ENCODE data around the gene DGCR6L.
"Not testable (repeated sequence)": the region's sequence is repeated elsewhere in the genome, so short reads cannot be mapped to it uniquely, and the experiment has no call there.

DNA sequence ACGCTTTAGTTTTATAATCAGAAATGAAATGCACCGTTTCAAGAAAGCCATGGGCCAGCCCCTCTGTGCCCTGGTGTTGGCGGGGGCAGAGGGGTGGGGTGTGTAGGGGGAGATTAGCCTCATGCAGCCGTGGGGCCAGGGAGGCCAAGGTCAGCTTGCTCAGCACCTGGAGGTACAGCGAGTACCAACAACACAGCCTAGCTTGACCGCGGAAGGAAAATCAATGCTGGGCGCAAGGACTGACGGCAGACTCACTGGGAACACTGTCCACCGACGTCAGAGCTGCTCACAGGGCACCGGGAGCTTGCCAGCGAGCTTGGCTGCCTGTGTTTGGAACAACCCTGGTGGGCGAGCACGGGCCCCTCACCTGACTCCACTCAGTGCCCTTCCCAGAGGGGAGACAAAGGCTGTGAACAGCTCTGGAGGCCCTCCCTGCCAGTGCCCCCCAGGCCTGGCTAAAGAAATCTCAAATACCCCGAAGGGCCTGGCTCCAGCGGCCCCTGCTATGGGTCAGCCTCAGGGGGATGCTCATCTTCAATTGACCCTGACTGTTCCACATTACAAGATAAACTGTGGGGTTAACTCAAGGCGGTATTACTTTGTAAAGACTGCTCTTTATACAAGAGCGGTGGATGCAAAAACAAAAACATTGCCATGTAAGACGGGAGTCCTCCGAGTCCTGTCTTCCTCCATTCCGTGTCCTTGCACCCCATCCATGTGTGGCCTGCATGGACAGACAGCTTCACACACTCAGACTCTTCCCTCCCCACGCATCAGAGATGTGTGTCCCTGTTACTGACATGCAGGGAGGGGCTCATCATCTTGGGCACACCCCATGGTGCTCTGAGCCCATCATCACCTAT is 30.4 kb downstream of the DGCR6L start:
- TF ChIP-seq CTCF, POLR2A (IDR thresholded peaks at IDR 0.05): not testable (repeated sequence)
